ENCODE measurements around the gene ARID5A.

The ARID5A gene

DNA sequence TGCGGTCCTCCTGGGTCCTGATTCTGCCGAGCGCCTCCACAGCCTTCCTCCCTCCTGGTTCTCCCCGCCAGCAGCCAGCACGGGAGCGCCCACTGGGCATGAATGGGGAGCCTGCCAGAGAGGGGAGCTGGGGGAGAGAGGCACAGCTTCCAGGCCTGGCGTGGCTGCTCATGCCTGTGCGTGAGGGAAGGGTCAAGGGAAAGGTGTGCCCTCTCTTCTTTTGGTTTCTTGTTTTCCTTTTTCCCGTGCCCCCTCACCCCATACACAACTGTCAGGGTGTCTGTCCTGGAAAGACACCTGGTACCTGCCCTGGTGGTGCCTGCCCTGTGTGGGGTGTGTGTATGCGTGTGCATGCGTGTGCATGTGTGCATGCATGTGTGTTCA lies 26.7 kb upstream of the ARID5A start:
- no peak overlapping the region for H3K4me3 ChIP-seq (ENCODE audit: low read depth, low read length)
- TF ChIP-seq CTCF (IDR thresholded peaks at IDR 0.05; ENCODE audit: low read depth, low read length, missing control alignments) = no peak

DNA sequence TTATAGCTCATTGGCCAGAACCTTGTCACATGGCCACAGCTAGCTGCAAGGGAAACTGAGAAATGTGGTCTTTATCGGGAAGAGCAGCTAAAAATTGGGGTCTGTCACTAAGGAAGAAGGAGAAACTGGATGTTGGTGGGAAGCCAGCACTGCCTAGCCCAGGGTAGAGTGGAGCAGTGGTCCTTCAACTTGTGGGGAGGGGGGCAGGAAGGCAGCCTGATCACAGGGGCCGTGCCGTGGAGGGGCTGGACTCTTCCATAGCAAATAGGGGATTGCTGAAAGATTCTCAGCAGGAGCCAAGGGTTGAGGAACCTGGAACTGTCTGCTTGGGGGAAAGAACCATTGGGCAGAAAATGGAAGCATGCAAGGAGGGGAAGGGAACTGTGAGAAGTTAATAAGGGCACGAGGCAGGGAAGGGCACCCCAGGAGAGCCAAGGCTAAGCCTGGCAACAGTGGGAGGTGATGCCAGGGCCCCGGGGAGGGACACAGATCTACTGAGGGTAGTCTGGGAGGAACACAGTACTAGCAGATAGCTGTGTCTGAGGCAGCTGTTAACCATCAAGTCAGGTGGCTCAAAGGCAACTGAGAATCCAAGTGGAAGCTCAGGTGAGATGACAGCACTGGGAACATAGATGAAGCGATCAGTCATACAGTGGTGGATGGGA lies 25.5 kb upstream of the ARID5A start:
- DNase-seq = no peak
- no peak for TF ChIP-seq CTCF (IDR thresholded peaks at IDR 0.05; ENCODE audit: low read depth, low read length, missing control alignments)
- no peak overlapping the region for H3K27ac ChIP-seq
- H3K27me3 ChIP-seq (replicated peaks) = peaks cover 2% of the 10 kb centered on the region
- no peaks in the 10 kb centered on the region for H3K36me3 ChIP-seq (replicated peaks)
- in situ Hi-C loops (cut with HindIII; ENCODE audit: low pct_ligation_motif_present, low sequenced_read_pairs) = no loop called here
- H3K4me3 ChIP-seq (ENCODE audit: low read depth, low read length) = no peak overlapping the region

More for the DNA sequence above, 26.7 kb upstream of the ARID5A start:
- Histone ChIP-seq H3K27me3 (replicated peaks) (peaks cover 2% of the 10 kb centered on the region), H3K27ac (no peak overlapping the region), H3K36me3 (replicated peaks) (no peaks in the 10 kb centered on the region)
- no peak for DNase-seq
- in situ Hi-C loops (cut with HindIII; ENCODE audit: low pct_ligation_motif_present, low sequenced_read_pairs) = no loop called here

GRCh38 chr2:96511851-96512250 lies 24.7 kb upstream of the ARID5A start:
- no peak for TF ChIP-seq CTCF (IDR thresholded peaks at IDR 0.05; ENCODE audit: low read depth, low read length, missing control alignments)
- no peak overlapping the region for H3K27ac ChIP-seq
- H3K4me3 ChIP-seq (ENCODE audit: low read depth, low read length) = no peak overlapping the region
- DNase-seq = no peak
- no peaks in the 10 kb centered on the region for H3K36me3 ChIP-seq (replicated peaks)
- in situ Hi-C loops (cut with HindIII; ENCODE audit: low pct_ligation_motif_present, low sequenced_read_pairs) = no loop called here
- H3K27me3 ChIP-seq (replicated peaks) = peaks cover 2% of the 10 kb centered on the region

GRCh38 chr2:96512341-96512740 lies 24.2 kb upstream of the ARID5A start:
- no peak for TF ChIP-seq CTCF (IDR thresholded peaks at IDR 0.05; ENCODE audit: low read depth, low read length, missing control alignments)
- in situ Hi-C loops (cut with HindIII; ENCODE audit: low pct_ligation_motif_present, low sequenced_read_pairs) = no loop called here
- H3K27ac ChIP-seq = no peak overlapping the region
- no peak for DNase-seq
- H3K4me3 ChIP-seq (ENCODE audit: low read depth, low read length) = no peak overlapping the region
- H3K27me3 ChIP-seq (replicated peaks) = peaks cover 2% of the 10 kb centered on the region
- no peaks in the 10 kb centered on the region for H3K36me3 ChIP-seq (replicated peaks)

GRCh38 chr2:96514521-96514920 lies 22.0 kb upstream of the ARID5A start:
- Histone ChIP-seq H3K27me3 (replicated peaks) (peaks cover 2% of the 10 kb centered on the region), H3K36me3 (replicated peaks) (no peaks in the 10 kb centered on the region), H3K27ac (no peak overlapping the region), H3K4me3 (ENCODE audit: low read depth, low read length) (no peak overlapping the region)
- no peak for TF ChIP-seq CTCF (IDR thresholded peaks at IDR 0.05; ENCODE audit: low read depth, low read length, missing control alignments)
- DNase-seq = no peak
- in situ Hi-C loops (cut with HindIII; ENCODE audit: low pct_ligation_motif_present, low sequenced_read_pairs) = no loop called here

DNA sequence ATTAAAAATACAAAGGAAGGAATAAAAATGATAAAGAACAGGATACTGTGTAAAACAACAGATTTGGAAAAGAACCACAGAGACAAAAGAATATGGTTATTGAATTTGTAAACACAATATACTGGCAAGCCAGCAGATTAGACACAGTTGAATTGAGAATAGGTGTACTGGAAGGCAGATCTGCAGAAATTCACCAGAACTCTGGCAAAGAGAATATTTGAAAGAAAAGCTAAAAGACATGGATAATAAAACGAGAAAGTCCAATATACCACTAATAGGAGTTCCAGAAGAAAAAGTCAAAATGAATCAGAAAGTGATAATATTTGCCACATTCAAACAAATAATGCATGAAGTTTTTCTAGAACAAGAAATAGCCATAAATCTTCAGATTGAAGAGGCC lies 19.5 kb upstream of the ARID5A start:
- Histone ChIP-seq H3K36me3 (replicated peaks) (no peaks in the 10 kb centered on the region), H3K27me3 (replicated peaks) (no peaks in the 10 kb centered on the region), H3K27ac (no peak overlapping the region), H3K4me3 (ENCODE audit: low read depth, low read length) (no peak overlapping the region)
- DNase-seq = no peak
- in situ Hi-C loops (cut with HindIII; ENCODE audit: low pct_ligation_motif_present, low sequenced_read_pairs) = no loop called here
- no peak for TF ChIP-seq CTCF (IDR thresholded peaks at IDR 0.05; ENCODE audit: low read depth, low read length, missing control alignments)
